NCI-H1694 (cell line): ENCODE measurements around the gene ZBTB16.

Source experiments
- DNase-seq: peaks from one replicate; lab custom pipeline; 2025; lab: John Stamatoyannopoulos, UW

The ZBTB16 gene, protein sequence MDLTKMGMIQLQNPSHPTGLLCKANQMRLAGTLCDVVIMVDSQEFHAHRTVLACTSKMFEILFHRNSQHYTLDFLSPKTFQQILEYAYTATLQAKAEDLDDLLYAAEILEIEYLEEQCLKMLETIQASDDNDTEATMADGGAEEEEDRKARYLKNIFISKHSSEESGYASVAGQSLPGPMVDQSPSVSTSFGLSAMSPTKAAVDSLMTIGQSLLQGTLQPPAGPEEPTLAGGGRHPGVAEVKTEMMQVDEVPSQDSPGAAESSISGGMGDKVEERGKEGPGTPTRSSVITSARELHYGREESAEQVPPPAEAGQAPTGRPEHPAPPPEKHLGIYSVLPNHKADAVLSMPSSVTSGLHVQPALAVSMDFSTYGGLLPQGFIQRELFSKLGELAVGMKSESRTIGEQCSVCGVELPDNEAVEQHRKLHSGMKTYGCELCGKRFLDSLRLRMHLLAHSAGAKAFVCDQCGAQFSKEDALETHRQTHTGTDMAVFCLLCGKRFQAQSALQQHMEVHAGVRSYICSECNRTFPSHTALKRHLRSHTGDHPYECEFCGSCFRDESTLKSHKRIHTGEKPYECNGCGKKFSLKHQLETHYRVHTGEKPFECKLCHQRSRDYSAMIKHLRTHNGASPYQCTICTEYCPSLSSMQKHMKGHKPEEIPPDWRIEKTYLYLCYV

GRCh38 chr11:114059278-114059983, at the start of gene ZBTB16:
Gene ZBTB16, plus strand, starts transcription at chr11:114059711. Its CDS starts 3,590 bp downstream, at chr11:114063301.
- no peak for DNase-seq

GRCh38 chr11:114010931-114011330, 48.6 kb upstream of the ZBTB16 start:
- DNase-seq, result no peak

DNA sequence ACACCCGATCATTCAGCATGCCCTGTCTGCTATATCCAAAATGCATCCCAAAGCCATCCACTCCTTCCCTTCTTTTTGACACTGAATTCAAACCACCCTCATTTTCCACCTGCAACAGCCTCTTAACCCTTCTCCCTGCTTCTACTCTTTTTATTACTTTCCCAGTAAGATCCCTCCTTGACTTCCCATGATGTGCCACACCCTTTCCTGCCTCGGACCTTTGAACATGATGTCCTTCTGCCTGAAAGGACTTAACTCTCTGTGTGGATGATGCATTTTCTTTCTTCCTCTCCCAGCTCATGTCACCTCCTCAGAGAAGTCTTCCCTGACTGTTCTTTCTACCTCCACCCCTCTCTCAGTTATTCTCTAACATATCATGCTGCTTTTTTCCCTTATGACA, 48.1 kb upstream of the ZBTB16 start:
- no peak for DNase-seq

- DNase-seq, result no peak
Observed at GRCh38 chr11:114015117-114015516, 44.4 kb upstream of the ZBTB16 start.

DNA sequence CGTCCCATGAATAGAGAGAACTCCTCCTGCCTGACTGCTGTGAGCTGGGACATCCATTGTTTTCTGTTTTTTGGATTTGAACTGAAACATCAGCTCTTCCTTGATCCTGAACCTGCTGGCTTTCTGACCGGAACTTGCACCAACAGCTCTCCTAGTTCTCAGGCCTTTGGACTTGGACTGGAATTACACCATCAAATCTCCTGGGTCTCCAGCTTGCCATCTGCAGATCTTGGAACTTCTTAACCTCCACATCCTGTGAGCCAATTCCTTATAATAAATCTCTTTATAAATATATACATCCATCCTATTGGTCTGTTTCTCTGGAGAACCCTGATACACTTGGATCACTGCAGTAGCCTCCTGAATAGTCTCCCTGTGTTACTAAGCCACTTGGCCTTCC, 42.5 kb upstream of the ZBTB16 start:
- DNase-seq, result no peak

DNA sequence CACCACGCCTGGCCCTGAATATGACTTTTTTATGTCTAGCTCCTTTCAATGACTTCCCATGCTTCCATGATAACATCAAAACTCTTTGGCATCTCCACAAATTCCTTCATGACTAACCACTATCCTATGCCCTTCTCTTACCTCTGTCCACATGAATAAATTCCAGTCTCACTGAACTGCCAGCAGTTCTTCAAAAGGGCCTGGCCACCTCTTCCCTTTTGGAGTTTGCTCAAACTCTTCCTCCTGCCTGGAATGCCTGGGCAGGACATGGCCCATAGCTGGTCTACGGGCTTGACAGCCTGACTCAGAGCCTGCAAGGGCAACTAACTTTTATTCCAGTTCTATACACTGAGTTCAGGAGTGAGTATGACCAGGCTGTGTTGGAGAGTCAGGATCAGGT, 41.8 kb upstream of the ZBTB16 start:
- DNase-seq, result no peak

DNA sequence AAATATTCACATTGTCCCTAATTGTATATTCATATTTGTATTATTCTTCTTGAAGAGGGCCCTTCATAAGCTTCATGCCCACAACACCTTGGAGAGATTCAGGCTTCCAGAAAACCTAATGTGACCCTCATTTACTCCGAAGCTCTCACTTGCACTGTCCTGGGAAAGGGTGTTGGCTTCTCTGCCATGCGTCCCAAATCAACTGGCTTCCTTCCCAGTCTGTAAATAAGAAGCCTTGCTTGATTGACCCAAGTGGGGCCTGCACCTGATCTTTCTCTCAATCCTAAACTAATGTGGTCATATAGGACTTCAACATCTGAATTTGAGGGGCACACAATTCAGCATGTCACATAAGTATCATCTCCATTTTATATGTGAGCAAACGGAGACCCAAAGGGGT, 40.5 kb upstream of the ZBTB16 start:
- DNase-seq, result no peak

DNA sequence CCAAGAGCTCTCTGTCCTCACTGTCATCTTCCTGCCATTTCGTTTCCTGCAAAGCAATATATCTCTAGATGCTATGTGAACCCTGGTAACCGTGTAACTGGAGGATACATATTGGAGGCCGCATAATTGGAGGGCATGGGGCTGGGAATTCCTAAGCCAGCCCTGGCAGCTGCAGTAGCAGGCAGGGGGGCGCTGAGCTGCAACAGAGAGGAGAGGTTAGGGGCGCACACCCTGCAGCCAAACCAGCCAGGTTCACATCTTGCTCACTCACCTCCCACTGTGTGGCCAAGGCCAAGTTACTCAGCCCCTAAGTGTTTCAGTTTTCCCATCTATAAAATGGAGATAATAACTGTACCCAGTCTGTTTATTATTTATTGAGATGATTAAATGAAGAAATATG, 39.9 kb upstream of the ZBTB16 start:
- DNase-seq, result no peak

DNA sequence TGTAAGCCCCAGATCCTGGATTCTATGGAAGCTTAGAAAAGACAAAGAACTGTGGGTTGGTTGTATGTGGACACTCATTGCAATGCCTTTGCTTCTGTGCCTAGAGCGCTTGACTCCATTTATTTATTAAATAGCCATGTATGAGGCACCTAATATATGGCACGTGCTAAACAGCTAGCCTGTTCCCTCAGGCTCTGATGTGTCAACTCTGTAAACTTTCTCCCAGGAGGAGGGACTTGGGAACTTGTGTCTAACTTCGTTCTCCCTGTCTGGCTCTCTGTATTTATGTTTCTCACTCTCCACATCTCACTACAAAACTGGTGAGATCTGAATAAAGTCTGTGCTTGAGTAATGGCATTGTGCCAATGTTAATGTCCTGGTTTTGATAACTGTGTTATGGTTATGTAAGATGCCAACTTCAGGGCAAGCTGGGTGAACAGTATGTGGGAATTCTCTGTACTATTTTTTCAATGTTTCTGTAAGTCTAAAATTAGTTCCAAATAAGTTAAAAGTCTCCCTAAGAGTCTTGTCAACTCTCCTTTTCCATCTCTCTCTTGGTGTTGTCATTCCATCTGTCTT, 34.1 kb upstream of the ZBTB16 start:
- no peak for DNase-seq

GRCh38 chr11:114026355-114026754, 33.2 kb upstream of the ZBTB16 start:
- no peak for DNase-seq

DNA sequence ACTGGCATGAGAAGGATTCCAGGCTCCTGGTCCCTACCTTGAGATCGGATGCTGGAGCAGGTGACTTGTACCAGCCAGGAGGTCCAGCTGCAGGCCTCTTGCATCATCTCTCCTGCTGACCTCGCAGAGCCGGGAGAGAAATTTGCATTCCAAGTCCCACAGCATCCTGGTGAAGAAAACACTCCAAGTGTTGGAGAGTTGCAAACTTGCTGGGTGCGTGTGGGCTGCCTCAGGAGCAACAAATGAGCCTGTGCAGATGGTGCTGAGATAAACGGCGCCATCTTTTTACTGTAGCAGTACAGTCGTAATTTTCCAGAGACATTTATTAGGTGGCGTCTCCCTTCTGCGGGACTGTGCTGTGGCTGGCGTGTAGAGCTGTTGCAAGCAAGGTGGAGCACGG, 32.1 kb upstream of the ZBTB16 start:
- no peak for DNase-seq

DNA sequence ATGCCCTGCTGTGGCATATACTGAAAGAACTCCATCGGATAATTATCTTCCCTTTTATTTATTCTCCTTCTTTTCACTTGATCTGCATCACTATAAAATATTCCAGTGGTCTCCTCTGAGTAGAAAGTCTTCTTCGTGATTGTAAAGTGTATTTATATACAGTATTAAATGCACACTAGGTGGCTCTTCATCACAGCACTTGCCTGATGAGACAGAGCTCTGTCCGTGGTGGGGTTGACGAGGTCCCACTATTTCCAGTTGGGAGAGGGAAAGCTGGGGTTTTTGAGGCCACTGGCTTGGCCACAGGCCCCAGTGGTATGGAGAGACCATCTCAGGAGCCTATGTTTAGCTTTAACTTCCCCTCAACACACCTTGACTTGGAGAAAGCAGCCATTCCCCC, 31.6 kb upstream of the ZBTB16 start:
- DNase-seq, result no peak

DNA sequence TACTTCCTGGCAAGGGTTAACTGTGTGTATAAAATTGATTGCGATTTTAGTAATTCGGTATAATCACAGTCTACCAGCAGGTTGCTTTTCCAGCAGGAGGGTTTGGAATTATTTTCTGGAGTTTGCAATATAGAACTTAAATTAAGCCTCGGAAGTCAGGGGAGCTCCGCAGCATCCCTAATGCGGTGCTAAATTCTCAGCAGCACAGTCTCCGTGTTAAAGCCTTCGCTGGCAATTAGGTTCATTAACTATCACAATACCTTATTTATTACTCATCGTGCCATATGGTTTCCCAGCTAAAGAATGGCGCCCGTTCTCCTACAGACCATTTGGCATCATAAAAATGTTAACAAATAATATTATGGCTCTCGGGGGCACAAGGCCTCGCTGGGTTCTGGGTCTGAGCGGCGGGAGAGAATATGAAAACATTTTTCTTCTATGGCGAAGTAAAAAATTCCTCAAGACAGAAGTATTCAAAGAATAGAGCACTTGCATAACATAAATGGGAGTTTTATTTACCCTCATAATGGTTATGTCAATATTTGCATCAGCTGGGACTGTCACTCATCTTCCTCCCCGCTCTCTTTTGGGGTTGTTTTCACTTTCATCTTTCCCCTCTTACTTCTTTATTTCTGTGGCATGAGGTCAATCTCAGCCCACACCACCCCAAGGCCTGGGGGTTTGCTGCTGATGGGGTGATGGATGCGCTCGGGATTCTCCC, 28.1 kb upstream of the ZBTB16 start:
- peak; percentile 22 for DNase-seq

- no peak for DNase-seq
Observed at GRCh38 chr11:114031967-114032320, 27.6 kb upstream of the ZBTB16 start.

- DNase-seq, result no peak
Observed at GRCh38 chr11:114033066-114033465, 26.4 kb upstream of the ZBTB16 start.

GRCh38 chr11:114033572-114033971, 25.9 kb upstream of the ZBTB16 start:
- DNase-seq, result no peak

GRCh38 chr11:114034956-114035355, 24.6 kb upstream of the ZBTB16 start:
- no peak for DNase-seq

DNA sequence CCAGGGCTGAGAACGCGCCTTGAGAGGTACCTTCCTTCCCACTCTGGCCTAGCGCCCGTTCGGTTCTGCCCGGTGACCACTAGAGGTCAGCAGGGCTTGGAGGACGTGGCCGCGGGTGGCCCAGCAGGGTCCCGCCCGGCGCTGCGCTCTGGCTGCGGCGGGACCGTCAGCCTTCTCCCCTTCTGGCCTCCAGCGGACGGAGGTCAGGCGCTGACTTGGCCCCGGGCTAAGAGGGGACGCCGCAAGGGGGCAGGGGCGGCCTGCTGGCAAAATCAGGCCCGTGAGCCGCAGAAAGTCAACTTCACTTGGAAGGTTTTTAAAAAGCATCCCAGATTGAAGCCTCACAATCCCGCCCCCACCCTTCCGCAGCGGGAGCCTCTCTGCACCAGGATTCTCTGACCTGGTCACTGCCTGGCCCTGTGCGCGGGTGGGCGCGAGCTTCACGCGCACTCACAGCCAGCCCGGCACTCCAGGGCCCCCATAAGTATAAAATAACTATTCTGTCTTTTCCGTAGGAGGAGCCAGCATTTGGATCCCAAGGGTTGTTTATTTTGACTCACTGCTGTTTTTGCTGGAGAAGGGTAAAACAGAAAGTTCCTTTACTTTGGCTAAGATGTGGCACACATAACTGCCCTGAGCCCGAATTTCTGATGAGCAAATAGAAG, 23.2 kb upstream of the ZBTB16 start:
- DNase-seq, result no peak

DNA sequence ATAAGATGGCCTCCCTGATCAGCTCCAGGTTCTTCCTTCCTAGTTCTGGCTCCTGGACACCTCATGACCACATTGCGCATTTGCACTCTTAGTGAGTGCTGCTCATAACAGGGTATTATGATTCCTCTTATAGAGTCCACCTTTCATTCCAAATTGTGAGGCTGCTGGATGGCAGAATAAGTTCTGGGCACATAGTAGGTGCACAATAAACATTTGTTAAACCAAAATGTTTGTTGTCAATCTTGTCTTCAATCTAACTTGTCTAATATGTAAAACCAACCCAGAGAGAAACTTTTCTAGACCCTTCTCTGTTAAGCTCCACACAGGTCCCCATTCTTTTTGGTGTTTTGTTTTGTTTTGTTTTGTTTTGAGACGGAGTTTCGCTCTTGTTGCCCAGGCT, 22.6 kb upstream of the ZBTB16 start:
- DNase-seq, result no peak

DNA sequence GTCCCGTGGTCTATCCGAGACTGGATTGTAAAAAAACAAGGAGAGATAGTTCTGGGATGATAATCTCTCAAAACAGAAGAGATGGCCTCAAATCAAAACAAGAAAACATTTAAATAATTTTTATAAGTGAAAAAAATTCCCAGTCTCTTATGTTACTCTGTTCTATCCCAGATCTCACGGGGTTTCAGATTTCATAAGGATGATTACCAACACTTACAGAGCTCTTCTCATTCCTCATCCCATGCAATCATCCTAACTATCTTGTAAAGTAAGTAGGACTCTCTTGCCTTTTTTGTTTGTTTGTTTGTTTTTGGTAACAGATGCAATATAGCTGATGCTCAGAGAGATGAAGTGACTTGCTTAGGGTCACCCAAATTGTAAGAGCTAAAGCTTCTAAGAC, 20.0 kb upstream of the ZBTB16 start:
- DNase-seq, result no peak

GRCh38 chr11:114040706-114041211, 18.8 kb upstream of the ZBTB16 start:
- DNase-seq, result no peak
